HG02759 (cell line): Measurements from ENCODE around the gene SLC16A3.
"Not testable (repeated sequence)": the region's sequence is repeated elsewhere in the genome, so short reads cannot be mapped to it uniquely, and the experiment has no call there.

ENCODE experiments used
- ATAC-seq: cut with Tn5 transposase; IDR thresholded peaks from one replicate; pipeline ENCODE4 v1.9.1; 2021; ENCODE audit warnings: mild to moderate bottlenecking, moderate library complexity; ENCODE audit not compliant: unreplicated experiment

SLC16A3 gene

DNA sequence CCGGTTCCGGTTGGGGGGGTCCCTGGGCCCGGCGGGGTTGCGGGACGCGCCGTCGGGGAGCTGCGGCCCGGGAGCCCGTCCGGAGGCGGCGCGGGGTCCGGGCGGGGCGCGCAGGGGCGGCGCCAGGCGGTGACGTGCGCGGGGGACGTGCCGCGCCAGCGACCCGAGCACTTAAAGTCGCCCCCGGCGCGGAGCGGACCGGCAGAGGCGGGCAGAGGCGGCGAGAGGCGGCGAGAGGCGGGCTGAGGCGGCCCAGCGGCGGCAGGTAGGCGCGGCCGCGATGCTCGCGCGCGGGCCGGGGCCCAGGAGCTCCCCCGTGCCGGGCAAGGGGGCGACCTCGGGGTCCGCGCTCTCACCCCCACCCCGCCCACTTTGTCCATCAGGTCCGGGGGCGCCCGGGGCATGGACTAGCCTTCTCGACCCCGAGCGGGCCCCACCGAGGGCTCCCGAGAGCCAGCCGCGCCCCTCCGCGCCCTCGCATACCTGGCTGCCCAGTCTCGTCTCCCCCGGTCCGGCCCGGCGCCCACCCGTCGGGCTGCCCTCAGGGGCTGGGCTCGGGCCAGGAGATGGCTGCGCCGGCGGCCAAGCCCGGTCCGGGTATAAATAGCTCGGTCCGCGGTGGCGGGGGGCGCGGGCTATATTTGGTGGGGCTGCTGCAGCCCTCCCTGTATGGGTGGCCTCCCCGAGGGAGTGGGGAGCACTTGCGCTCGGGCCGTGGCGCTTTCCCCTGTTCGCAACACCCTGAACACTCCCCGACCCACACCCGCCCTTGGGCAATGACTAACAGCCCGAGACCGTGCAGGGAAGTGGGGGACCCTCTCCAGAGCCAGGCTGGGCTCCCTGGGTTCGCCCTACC lies at the start of gene SLC16A3:
Gene SLC16A3 (plus strand): TSS at position 201 of the 856 bp plus-strand sequence. CDS start 6,967 bp downstream, outside the sequence.
- peak; percentile 49 for ATAC-seq

DNA sequence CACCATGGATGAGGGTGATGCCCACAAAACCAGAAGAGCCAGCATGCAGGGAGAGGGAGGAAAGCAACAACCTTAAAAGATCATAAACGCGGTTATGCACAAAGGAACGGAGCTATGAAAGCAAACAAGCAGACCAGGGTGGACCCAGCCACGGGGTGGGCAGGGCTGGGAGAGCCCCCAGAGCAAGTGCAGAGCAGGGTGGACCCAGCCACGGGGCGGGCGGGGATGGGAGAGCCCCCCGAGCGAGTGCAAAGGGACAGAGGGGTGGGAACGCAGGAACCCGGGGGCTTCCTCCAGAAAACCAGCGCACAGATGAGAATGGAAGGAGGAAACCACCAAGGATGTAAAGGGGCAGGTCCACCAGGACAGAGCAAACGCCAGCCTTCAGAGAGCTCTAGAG lies 49.4 kb upstream of the SLC16A3 start:
- no peak for ATAC-seq

DNA sequence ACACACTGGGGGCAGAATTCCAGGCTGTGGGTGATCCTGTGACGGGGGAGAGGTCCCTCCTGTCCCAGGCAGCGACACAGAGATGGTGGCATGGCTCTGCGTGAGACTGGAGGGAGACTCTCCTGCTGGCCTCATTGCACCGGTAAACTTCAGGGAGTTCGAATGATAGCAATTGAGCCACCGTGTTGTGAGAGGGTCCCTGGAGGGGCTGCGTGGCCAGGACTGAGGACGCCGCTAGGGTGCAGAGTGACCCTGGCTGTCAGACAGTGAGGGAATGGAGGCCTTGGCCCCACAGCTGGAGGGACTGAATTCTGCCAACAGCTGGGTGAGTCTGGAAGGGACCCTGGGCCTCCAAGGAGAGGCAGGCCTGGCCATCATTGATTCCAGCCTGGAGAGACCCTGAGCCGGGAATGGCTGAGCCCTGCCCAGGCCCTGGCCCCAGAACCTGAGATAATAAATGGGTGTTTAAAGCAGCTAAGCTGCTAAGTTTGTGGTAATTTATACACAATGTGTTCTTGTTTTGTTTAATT lies 48.8 kb upstream of the SLC16A3 start:
- no peak for ATAC-seq

DNA sequence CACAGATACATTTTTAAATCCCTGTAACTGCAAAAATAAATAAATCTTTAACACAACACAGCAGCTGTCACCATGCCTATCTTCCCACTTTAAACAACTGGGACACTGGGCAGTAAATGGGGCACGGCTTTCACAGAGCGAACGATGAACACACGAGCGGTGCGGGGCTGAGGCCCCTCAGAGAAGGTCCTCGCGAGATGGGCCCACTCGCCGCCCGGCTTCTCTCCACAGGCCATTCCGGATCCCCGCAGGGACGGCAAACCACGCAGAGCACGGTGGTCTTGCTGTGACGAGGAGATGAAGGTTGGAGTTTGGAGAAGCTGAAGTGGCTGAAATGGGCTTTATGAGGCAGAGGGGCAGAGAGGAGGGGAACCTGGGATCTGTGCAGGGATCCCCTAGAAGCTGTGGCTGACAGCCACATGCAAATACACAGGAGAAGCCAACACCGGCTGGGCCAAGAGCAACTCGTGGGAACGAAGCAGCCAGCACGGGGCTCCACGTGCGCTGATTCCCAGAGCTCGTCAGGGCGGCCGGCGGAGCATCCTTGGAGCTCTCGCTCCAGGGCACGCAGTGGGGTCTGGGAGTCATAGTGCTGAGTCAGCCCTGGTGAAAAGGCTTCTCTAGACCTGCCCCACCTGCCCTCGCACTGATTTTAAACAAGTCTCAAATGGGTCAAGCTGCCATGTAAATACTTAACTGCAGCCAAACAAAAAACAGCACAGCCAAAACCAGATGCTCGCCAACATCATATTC lies 47.9 kb upstream of the SLC16A3 start:
- ATAC-seq = no peak

DNA sequence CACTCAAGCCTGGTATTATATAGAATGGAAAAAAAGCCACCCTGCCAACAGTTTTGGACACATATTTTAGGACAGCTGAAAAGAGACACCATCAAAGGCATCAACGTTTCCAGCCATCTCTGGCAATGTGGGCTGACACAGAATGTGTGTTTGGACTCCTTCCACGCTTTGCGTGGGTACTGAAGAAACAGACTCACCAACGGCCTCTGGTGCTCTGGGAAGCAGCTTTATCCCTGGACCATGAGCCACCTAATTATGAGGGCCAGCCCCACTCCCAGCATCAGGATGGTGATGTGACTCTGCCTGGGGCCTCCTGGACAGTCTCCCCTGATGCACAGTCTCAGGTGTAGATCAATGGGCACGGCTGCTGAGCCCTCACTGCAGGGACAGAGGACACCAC lies 44.1 kb upstream of the SLC16A3 start:
- ATAC-seq = no peak

DNA sequence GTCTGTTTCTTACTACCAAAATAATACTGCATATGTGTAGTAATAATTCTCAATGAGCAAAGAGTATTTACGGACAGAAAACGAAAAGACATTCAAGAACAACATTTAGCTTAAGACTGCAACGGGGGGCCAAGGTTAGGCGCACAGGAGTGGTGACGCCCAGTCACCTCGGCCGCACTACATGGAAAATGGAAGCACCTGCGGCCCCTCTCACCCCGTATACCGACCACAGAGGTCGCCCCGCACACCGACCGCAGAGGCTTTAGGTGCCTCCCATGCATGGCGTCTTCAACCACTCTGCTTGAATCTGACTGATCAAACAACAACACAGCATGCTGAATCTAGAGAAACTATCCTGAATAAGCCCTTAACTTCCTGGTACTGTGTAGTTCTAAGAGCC lies 42.6 kb upstream of the SLC16A3 start:
- ATAC-seq = no peak

DNA sequence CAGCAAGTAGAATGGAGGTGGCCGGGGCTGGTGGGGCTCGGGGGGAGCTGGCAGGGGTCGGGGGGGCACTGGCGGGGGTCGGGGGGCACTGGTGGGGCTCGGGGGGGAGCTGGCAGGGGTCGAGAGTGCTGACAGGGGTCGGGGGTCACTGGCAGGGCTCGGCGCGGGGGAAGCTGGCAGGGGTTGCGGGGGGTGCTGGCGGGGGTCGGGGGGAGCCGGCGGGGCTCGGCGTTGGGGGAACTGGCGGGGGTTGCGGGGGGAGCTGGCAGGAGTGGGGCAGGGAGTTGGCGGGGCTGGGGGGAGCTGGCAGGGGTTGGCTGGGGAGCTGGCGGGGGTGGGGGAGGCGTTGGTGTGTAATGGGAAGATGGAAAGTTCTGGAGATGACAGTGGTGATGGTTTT lies 41.3 kb upstream of the SLC16A3 start:
- ATAC-seq = no peak

DNA sequence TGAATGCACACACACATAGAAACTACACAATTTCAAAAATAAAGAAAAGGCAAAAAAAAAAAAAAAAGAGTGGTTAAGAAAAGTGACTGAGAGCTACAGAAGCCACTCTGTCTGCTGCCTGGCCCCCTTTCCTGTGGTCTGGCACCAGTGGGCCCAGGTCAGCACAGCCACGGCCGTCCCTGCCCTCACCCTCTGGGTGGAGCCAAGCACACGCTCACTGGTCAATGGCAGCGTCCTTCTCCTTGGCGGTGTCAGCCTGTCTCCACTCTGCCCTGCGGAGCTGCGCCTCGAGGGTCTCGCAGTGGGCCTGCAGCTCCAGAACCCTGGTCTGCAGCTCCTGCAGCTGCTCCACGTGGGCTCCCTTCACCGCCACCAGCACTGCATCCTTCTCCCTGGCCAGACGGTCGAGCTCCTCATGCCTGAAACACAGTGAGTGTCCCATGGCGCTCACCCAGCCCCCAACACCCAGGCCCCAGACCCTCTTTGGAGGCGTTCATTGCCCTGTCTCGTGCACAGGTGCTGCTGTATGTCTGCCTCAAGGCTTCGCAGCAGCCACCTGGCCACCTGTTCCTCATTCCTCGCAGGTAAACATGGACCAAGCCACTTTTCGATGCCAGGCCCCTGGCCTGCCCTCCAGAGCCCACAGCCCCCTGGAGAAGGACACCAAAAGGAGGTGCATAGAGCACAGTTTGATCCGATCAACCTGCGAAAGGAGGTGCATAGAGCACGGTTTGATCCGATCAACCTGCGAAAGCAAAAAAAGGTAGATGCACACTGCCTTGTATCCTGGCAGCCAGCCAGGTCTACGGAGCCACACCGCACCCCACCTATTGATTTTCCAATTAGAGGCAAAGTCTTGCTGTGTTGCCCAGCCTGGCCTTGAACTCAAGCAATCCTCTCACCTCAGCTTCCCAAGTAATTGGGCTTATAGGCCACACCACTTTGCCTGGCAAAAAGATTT lies 40.6 kb upstream of the SLC16A3 start:
- no peak for ATAC-seq

DNA sequence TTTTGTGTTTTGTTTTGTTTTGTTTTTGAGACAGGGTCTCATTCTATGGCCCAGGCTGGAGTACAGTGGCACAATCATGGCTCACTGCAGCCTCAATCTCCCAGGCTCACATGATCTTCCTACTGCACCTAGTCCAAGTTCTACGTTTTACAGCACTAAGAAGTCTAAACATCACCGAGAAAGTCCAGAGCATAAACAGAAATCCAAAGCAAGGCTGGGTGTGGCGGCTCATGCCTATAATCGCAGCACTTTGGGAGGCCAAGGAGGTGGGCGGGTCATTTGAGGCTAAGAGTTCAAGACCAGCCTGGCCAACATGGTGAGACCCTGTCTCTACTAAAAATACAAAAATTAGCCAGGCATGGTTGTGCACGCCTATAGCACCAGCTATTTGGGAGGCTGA lies 35.8 kb upstream of the SLC16A3 start:
- not testable (repeated sequence) for ATAC-seq

DNA sequence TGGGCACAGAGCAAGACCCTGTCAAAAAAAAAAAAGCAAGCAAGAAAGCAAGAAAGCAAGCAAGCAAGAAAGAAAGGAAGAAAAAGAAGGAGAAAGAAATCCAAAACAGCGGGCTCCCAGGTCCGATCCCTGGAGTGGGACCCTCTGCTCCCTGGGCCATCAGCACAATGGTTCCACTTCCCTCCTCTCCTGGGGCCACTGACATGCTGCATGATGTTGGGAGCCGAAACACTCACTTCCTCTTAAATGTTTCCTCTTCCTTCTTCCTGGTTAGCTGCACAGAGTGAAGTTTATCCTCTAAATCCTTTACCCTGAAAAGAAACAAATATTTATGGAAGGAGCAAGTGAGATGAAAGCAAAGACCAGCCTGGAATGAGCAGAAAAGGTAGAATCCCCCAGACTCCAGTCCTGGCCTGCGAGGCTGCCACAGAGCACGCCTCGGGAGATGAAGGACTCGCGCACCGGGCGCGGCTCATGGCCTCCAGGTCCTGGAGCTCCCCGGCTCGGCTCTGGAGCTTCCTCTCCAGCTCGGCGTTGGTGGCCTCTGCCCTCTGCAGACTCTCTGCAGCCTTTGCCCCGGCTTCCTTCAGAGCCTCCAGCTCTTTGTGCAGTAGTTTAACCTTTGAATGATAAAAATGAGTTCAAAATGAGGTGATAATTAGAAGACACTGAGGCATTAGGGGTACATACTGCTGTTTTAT lies 35.2 kb upstream of the SLC16A3 start:
- ATAC-seq = no peak

DNA sequence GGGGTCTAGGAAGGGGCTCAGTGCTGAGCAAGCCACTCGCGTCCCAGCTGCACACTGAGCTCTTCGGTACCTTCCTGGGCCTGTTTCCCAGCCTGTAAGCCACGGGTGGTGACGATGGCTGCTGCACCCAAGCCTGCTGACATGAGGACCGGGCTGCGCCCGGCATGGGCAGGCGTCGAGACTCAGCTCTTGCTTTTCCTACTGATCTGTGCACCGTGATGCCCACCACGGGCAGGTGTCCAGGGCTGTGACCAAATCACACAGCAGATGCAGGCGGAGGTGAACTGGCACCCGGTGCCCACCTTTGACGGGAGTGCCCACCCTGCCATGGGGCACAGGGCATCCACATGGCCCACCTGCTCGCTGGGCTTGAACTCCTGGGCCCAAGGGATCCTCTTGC lies 34.1 kb upstream of the SLC16A3 start:
- no peak for ATAC-seq

DNA sequence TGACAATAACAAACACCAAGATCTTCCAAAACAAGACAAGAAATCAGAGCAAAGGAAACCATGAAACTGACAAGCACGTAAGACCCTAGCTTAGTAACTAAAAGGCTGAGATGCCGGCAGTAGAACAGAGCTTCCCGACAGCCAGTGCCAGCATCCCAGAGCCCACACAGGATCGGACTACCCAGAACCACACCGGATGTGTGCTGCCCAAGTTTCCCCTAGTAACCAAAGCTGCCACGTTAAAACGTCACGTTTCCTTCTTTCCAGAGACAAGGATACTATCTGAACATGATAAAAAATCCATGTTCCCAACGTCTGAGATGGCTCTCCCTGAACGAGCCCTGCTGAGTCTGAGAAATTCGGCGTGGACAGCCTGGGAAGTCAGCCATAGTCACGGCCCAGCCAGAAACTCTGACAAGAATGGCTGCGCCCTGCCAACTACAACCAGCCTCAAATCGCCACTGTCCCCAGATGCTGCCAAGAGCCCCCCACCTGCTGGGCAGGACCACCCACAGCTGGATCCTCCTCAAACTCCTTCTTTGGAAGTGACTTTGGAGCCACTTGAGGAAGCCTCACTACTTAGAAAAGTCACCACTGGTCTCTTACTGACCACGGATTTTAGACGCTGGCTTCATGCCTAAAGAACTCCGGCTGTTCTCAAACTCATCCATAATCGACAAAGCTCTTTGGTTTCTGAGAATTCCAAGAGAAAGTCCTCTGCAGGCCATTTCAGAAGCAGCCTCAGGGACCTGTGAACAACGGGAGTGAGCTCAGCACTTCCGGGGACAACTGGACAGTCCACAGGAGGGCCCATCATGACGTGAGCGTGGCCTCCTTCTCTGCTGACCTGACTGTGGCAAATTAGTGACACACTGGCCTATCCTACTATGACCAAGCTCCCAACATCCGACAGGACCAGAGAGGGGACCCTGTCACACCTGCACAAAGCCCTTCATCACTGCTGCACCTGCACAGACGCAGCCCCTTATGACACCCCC lies 32.9 kb upstream of the SLC16A3 start:
- no peak for ATAC-seq

DNA sequence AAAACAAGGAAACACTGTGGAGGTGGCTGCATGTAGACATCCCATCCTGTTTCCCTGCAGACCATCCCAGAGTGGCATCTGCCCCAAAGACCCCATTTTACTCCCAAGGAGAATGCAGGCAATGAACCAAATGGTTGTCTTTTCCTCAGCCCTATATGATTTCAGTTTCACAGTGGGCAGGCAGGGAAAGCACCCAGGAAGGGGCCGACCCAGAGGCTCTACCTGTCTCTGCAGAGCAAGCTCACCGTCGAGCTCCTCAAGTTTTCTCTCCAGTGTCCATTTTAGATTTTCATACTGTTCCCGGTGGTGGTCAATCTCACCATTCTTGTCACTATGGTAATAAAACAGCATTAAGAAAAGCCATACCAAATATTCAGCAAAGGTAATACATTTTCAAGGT lies 30.8 kb upstream of the SLC16A3 start:
- no peak for ATAC-seq

DNA sequence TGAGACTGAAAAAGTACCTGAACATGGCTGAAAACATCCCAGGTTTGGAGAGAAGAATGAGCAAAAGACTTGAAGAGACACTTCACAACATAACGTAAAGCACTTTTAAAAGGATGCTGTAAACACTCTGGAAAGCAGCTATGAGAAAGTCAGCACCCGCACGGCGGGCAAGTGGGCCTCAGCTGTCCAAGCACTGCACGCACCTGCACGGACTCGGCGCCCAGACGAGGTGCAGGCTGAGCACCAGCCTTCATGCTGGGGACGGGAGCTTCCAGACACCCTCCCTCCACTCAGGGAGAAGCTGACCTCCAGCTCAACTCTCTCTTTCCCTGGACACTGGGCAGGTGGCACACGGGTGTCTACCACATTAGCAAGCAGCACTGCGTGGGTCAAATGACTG lies 29.3 kb upstream of the SLC16A3 start:
- ATAC-seq = no peak

DNA sequence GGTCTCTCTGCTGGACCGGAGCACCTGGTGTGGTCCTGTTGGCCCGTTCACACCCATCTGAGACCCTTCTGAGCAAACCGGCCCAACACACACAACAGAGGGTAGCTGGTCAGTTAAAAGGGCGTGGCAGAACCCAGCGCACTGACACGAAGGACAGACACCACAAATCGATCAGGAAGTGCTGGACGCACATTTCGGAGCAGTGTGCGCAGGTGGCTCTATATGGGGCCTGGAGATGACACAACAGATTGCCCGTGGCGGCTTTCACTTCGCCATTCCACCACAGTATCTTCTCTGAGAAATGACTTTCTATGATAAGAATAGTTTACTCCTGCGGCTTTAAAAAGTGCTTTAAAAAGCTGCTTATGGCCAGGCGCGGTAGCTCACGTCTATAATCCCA lies 28.7 kb upstream of the SLC16A3 start:
- ATAC-seq = no peak

DNA sequence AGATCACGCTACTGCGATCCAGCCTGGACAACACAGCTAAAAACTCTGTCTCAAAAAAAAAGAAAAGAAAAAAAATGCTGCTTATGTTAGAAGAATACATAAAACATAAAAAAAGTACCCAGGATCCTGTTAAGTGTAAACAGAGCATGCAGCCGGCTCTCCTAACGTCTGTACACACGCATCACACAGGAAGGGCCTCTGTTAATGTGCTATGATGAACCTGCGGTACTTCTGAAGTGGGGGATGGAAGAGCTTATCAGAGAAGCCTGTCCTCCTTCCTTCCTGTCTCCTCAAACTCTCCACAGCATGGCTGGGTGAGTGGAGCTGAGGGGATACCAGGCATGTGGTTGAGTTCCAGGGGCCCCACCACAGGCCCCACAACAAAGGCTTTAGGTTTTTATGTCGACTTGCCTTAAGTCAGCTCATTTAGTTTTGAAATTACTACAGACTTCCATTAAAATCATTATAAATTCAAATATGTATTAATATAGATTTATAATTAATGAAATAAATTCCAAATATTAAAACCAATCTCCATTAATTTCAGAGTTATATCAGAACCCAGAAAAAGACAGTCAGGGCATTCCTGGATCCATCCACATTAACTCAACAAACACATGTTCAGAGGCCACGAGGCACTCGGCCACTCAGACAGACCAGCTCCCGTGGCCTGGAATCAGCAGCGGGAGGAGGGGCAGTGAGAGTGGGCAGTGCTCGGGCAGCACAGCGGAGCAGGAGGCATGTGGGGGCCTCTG lies 27.9 kb upstream of the SLC16A3 start:
- no peak for ATAC-seq

DNA sequence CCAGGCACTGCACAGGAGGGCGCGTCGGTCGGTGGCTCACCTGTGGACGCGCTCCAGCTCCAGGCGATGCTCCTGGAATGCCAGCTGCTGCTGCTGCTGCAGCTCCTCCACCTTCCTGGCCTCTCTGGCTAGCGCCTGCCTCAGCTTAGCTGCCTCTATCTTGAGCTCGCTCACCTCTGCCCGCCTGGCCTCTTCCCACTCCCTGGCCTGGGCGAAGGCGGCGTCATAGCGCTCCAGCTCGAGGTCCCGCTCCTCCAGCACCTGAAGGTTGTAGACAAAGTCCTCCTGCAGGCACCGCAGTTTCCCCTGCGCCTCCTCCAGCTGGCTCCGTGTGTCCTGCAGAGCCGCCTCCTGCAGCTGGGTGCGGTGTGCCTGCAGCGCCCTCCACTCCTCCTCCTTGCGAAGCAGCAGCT lies 27.3 kb upstream of the SLC16A3 start:
- ATAC-seq = no peak

DNA sequence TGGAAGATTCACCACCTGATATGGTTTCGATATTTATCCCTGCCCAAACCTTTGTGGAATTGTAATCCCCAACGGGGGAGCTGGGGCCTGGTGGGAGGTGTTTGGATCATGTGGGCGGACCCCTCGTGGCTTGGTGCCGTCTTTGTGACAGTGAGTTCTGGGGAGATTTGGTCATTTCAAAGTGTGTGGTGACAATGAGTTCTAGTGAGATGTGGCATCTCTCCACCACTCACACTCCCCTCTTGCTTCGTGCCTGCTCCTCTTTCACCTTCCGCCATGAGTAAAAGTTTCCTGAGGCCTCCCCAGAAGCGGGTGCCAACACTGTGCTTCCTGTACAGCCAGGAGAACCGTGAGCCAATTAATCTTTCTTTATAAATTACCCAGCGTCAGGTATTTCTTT lies 25.9 kb upstream of the SLC16A3 start:
- no peak for ATAC-seq
